Body of pancreas (tissue), 4 donors: ENCODE results near the gene NAT9. TPM values are rescaled to one million over a fixed set of nuclear protein-coding genes. Genes with fewer than 3 reads are reported as not detected.

Experiments used
- ATAC-seq: fragments of 150-250 bp; one replicate; pipeline ENCODE4 v1.9.1; 2016
- DNase-seq, 4 donors: peaks; one replicate each; pipeline ENCODE4 v3.0.0-alpha.2; 2019
- H3K27ac ChIP-seq, 4 donors: fragments of 200-600 bp; sonication (generic); 1 replicate in 3 of 4; 2 replicates in 1 of 4; pipeline versions ENCODE4 v1.5.1 to v1.6.1; 2016 to 2019; ENCODE audit warnings: mild to moderate bottlenecking in 1 of 4, mixed read lengths in 1 of 4, moderate library complexity in 1 of 4
- H3K27me3 ChIP-seq, 2 donors: fragments of 200-600 bp; sonication (generic); one replicate each; pipeline ENCODE4 v1.6.0; 2016; ENCODE audit warnings: mild to moderate bottlenecking in 1 of 2
- H3K36me3 ChIP-seq, 2 donors: fragments of 200-600 bp; sonication (generic); replicated peaks in 1 of 2; 2 replicates each; pipeline ENCODE4 v1.5.1; 2016; ENCODE audit warnings: low read depth in 2 of 2; ENCODE audit not compliant: insufficient read depth in 1 of 2
- H3K4me1 ChIP-seq: fragments of 200-600 bp; sonication (generic); one replicate; pipeline ENCODE4 v1.6.0; 2016
- H3K4me3 ChIP-seq, 2 donors: fragments of 200-600 bp; sonication (generic); 1 replicate in 1 of 2; 2 replicates in 1 of 2; pipeline ENCODE4 v1.5.1; 2016 to 2019
- H3K9me3 ChIP-seq, 3 donors: fragments of 200-600 bp; sonication (generic); 1 replicate in 2 of 3; 2 replicates in 1 of 3; pipeline ENCODE4 v1.5.1; 2016
- CTCF ChIP-seq, 7 experiments: fragments of 450-650 bp in 4 of 7; fragments of 200-600 bp in 3 of 7; sonication (generic) in 3 of 7; IDR thresholded peaks; one replicate each; pipeline ENCODE4 v1.5.1; 2016 to 2019; ENCODE audit warnings: antibody characterized with exemption in 7 of 7
- POLR2A ChIP-seq, 3 donors: fragments of 450-650 bp; IDR thresholded peaks; one replicate each; pipeline ENCODE4 v1.6.1; 2016; ENCODE audit warnings: antibody characterized with exemption in 3 of 3, mild to moderate bottlenecking in 2 of 3
- WGBS, 2 donors: methylation state at CpG; one replicate each; pipeline ENCODE4 v1.1.5; 2017; 5-methylcytosine and 5-hydroxymethylcytosine counted together
- intact Hi-C: fragments of 100-400 bp; cut with DNase I; formaldehyde crosslinking; loops from one replicate; pipeline ENCODE4 v1.15.1; 2023
- total RNA-seq, 2 donors: library from RNA; depleted of rRNA; stranded (reverse); fragments of >200 nt; gene quantifications; one replicate each; pipeline ENCODE4 v1.1.0, GENCODE V29; 2016

The NAT9 gene
- total RNA-seq, 2 donors from 2014 or later = 21.8 to 23.3 TPM

GRCh38 chr17:74810699-74811485 is 34.7 kb upstream of the NAT9 start:
- DNase-seq (no peak), ATAC-seq (no peak)
- Histone ChIP-seq H3K4me3 (no peak overlapping the region), H3K9me3 (no peaks in the 10 kb centered on the region), H3K27me3 (no peaks in the 10 kb centered on the region), H3K4me1 (no peaks in the 10 kb centered on the region), H3K36me3 (no peaks in the 10 kb centered on the region), H3K27ac (no peak overlapping the region)
- TF ChIP-seq POLR2A (IDR thresholded peaks at IDR 0.05) (no peak), CTCF (IDR thresholded peaks at IDR 0.05) (no peak)
- WGBS, 2 donors = 87 to 88% methylated on average over 15 of the region's 15 CpGs
- intact Hi-C loops = no loop called here

- Histone ChIP-seq H3K4me3 (no peak overlapping the region), H3K27me3 (no peaks in the 10 kb centered on the region), H3K27ac (no peak overlapping the region), H3K9me3 (no peaks in the 10 kb centered on the region), H3K4me1 (no peaks in the 10 kb centered on the region), H3K36me3 (no peaks in the 10 kb centered on the region)
- WGBS, 2 donors = 86 to 91% methylated on average over 11 to 17 of the region's 17 CpGs
- no peak for TF ChIP-seq POLR2A (IDR thresholded peaks at IDR 0.05)
- TF ChIP-seq CTCF (IDR thresholded peaks at IDR 0.05) = no peak
- ATAC-seq = no peak
- intact Hi-C loops = no loop called here
- no peak for DNase-seq
Observed at GRCh38 chr17:74808714-74809430, 32.7 kb upstream of the NAT9 start.

GRCh38 chr17:74807925-74808324 is 31.8 kb upstream of the NAT9 start:
- Histone ChIP-seq H3K27me3 (no peaks in the 10 kb centered on the region), H3K36me3 (no peaks in the 10 kb centered on the region), H3K4me1 (no peaks in the 10 kb centered on the region), H3K27ac (no peak overlapping the region), H3K9me3 (no peaks in the 10 kb centered on the region), H3K4me3 (no peak overlapping the region)
- DNase-seq = no peak
- intact Hi-C loops = no loop called here
- ATAC-seq = no peak
- 65 to 72% methylated on average over 6 of the region's 6 CpGs for WGBS, 2 donors
- TF ChIP-seq CTCF (IDR thresholded peaks at IDR 0.05) (no peak), POLR2A (IDR thresholded peaks at IDR 0.05) (no peak)

GRCh38 chr17:74807441-74807840 is 31.3 kb upstream of the NAT9 start:
- intact Hi-C loops = no loop called here
- TF ChIP-seq CTCF (IDR thresholded peaks at IDR 0.05) (no peak), POLR2A (IDR thresholded peaks at IDR 0.05) (no peak)
- 83 to 92% methylated on average over 12 to 13 of the region's 13 CpGs for WGBS, 2 donors
- Histone ChIP-seq H3K27ac (no peak overlapping the region), H3K4me3 (no peak overlapping the region), H3K36me3 (no peaks in the 10 kb centered on the region), H3K27me3 (no peaks in the 10 kb centered on the region), H3K4me1 (no peaks in the 10 kb centered on the region), H3K9me3 (no peaks in the 10 kb centered on the region)
- DNase-seq = no peak
- ATAC-seq = no peak
